K562 (cell line): Measurements from ENCODE around the gene LIPT2. TPM values are rescaled to one million over a fixed set of nuclear protein-coding genes. Genes with fewer than 3 reads are reported as not detected.
"Not testable (repeated sequence)": the region's sequence is repeated elsewhere in the genome, so short reads cannot be mapped to it uniquely, and the experiment has no call there.

Experiments used
- ATAC-seq: fragments of 200-7000 bp; cut with Tn5 transposase; 3 replicates; pipeline ENCODE4 v1.9.1; 2020; ENCODE audit warnings: moderate library complexity
- BruUV-seq: library from RNA; stranded (reverse); fragments of 400-500 nt; replicated peaks from 2 replicates; lab custom pipeline; 2021; lab: Mats Ljungman, UMichigan
- CTCF ChIA-PET: fragments of 300-600 bp; formaldehyde crosslinking; extraction: SDS; loops from one replicate; lab custom pipeline; 2021; ENCODE audit warnings: low intra/inter-chr PET ratio; lab: Yijun Ruan, JAX
- POLR2A ChIA-PET: fragments of 300-600, 350-650 bp; sonication (Branson Sonifier 250); formaldehyde crosslinking; extraction: SDS; loops from one replicate; lab custom pipeline; 2021; ENCODE audit warnings: antibody characterized with exemption, inconsistent platforms; lab: Yijun Ruan, JAX
- DNase-seq, 4 experiments: peaks; one replicate each; pipeline versions ENCODE4 v3.0.0 to v3.0.0-alpha.2; 2011 to 2018; ENCODE audit warnings: low spot score in 3 of 4, mixed read lengths in 3 of 4; ENCODE audit errors: extremely low read depth in 1 of 4
- FAIRE-seq: peaks from 2 replicates; lab custom pipeline; 2011; peaks lifted over from hg19 to GRCh38; lab: Jason Lieb, UNC
- H2AFZ ChIP-seq: 2 replicates; pipeline ENCODE4 v1.6.0; 2011; ENCODE audit warnings: low read depth, low read length, control low read depth, inconsistent platforms
- H3K27ac ChIP-seq: fragments of 200-600 bp; 3 replicates; pipeline ENCODE4 v1.8.0; 2011; ENCODE audit warnings: low read depth, mild to moderate bottlenecking, control low read depth, inconsistent platforms, low read length, moderate library complexity, mixed read lengths; ENCODE audit errors: extremely low read depth
- H3K27me3 ChIP-seq, 2 experiments: fragments of 300-600 bp in 1 of 2; 2 replicates in 1 of 2; 3 replicates in 1 of 2; pipeline versions ENCODE4 v1.6.0 to v1.8.0; 2011; ENCODE audit warnings: inconsistent platforms in 2 of 2, low read length in 2 of 2, mild to moderate bottlenecking in 1 of 2, mixed read lengths in 1 of 2, moderate library complexity in 1 of 2; ENCODE audit not compliant: control insufficient read depth in 2 of 2, insufficient read depth in 2 of 2
- H3K36me3 ChIP-seq: fragments of 300-600 bp; 3 replicates; pipeline ENCODE4 v1.8.0; 2011; ENCODE audit warnings: mild to moderate bottlenecking, low read length, inconsistent platforms; ENCODE audit not compliant: control insufficient read depth, insufficient read depth
- H3K4me1 ChIP-seq, 2 experiments: fragments of 200-600 bp in 1 of 2; replicated peaks in 1 of 2; 2 replicates in 1 of 2; 3 replicates in 1 of 2; pipeline versions ENCODE4 v1.5.1 to v1.8.0; 2011; ENCODE audit warnings: inconsistent platforms in 2 of 2, low read length in 2 of 2, mild to moderate bottlenecking in 1 of 2, mixed read lengths in 1 of 2, moderate library complexity in 1 of 2; ENCODE audit not compliant: control insufficient read depth in 2 of 2, insufficient read depth in 2 of 2
- H3K4me2 ChIP-seq: 2 replicates; pipeline ENCODE4 v1.6.1; 2011; ENCODE audit warnings: low read length, control low read depth, inconsistent platforms, mixed read lengths; ENCODE audit not compliant: insufficient read depth
- H3K4me3 ChIP-seq: fragments of 200-600 bp; sonication (generic), shearing (Covaris generic); 2 replicates; pipeline ENCODE4 v1.5.1; 2016; ENCODE audit warnings: control low read depth, inconsistent platforms
- H3K79me2 ChIP-seq: fragments of 200-600 bp; 3 replicates; pipeline ENCODE4 v1.8.0; 2011; ENCODE audit warnings: low read length, inconsistent platforms; ENCODE audit not compliant: control insufficient read depth, insufficient read depth
- H3K9ac ChIP-seq, 2 experiments: 2 replicates each; pipeline versions ENCODE4 v1.6.0 to v1.6.1; 2011; ENCODE audit warnings: low read depth in 2 of 2, low read length in 2 of 2, control low read depth in 1 of 2, inconsistent platforms in 1 of 2, mild to moderate bottlenecking in 1 of 2, mixed read lengths in 1 of 2; ENCODE audit not compliant: insufficient read depth in 1 of 2
- H3K9me1 ChIP-seq: one replicate; pipeline ENCODE4 v1.6.0; 2011; ENCODE audit warnings: inconsistent platforms, mild to moderate bottlenecking, low read length, moderate library complexity; ENCODE audit not compliant: control insufficient read depth, insufficient read depth
- H3K9me3 ChIP-seq: replicated peaks from 2 replicates; pipeline ENCODE4 v1.5.1; 2011; ENCODE audit warnings: low read depth, low read length, inconsistent platforms; ENCODE audit not compliant: control insufficient read depth, insufficient read depth
- H4K20me1 ChIP-seq: replicated peaks from 2 replicates; pipeline ENCODE4 v1.6.1; 2011; ENCODE audit warnings: low read length, inconsistent platforms, mixed read lengths; ENCODE audit not compliant: control insufficient read depth, insufficient read depth
- ETV6 ChIP-seq, 3 experiments: fragments of 150-350 bp in 1 of 3; sonication (generic) in 1 of 3; formaldehyde crosslinking in 1 of 3; IDR thresholded peaks; 2 replicates each; pipeline versions ENCODE4 v1.6.1 to v1.8.0; 2014 to 2022; ENCODE audit warnings: borderline replicate concordance in 2 of 3, low read depth in 2 of 3, antibody characterized with exemption in 1 of 3, low read length in 1 of 3, mild to moderate bottlenecking in 1 of 3, missing genetic modification reagents in 1 of 3
- SOX6 ChIP-seq: fragments of 450-650 bp; IDR thresholded peaks from 2 replicates; pipeline ENCODE4 v1.6.1; 2014; ENCODE audit warnings: mild to moderate bottlenecking
- TRIM25 ChIP-seq: fragments of 450-650 bp; IDR thresholded peaks from 2 replicates; pipeline ENCODE4 v1.7.0; 2016; ENCODE audit warnings: borderline replicate concordance
- ZNF121 ChIP-seq: sonication (generic); formaldehyde crosslinking; conservative IDR thresholded peaks from 2 replicates; pipeline ENCODE4 v1.8.0; 2022; ENCODE audit warnings: missing genetic modification reagents
- WGBS: fragments of 100-300 bp; shearing (Covaris generic); methylation state at CpG from one replicate; pipeline ENCODE4 v1.1.6; 2016; ENCODE audit warnings: low coverage, mixed read lengths; ENCODE audit not compliant: insufficient coverage; ENCODE audit errors: missing lambda C conversion rate; 5-methylcytosine and 5-hydroxymethylcytosine counted together
- in situ Hi-C: fragments of 300-500 bp; cut with MboI; formaldehyde crosslinking; loops from 4 replicates; pipeline ENCODE4 v1.15.0; 2018; ENCODE audit warnings: inconsistent platforms, mixed read lengths
- intact Hi-C: fragments of 100-400 bp; cut with micrococcal nuclease; formaldehyde crosslinking; loops from 2 replicates; pipeline ENCODE4 v1.14.2; 2022
- polyA plus RNA-seq, 8 experiments: library from polyadenylated mRNA; depleted of rRNA in 4 of 8; stranded (reverse) in 5 of 8; unstranded in 3 of 8; fragments of >200 nt; fragmentation: Nextera tagmentation in 2 of 8; fragmentation: Illumina TruSeq in 1 of 8; extraction: Ambion mirVana in 2 of 8; extraction: Trizol in 1 of 8; gene quantifications; 2 replicates each; pipeline versions ENCODE4 v1.2.1 to v1.2.3, GENCODE V29; 2011 to 2014; ENCODE audit warnings: inconsistent platforms in 1 of 8, missing spikeins in 1 of 8
- total RNA-seq, 7 experiments: library from RNA; depleted of rRNA in 6 of 7; stranded (reverse); fragments of >200 nt in 6 of 7; fragmentation: Illumina TruSeq in 2 of 7; extraction: Trizol in 2 of 7; gene quantifications; 2 replicates each; pipeline versions ENCODE4 v1.2.1 to v1.2.3, GENCODE V29; 2011 to 2021; ENCODE audit warnings: low replicate concordance in 1 of 7

LIPT2 gene
- total and polyA plus RNA-seq, 9 of the 15 experiments (the other 6 are each of a cell fraction or from before 2014, with no cell fraction given), result 1.00 to 5.2 (median 3.5) TPM

- TF ChIP-seq ETV6 (IDR thresholded peaks at IDR 0.05; ENCODE audit: borderline replicate concordance in 1 of 2, low read depth in 2 of 2, low read length in 1 of 2), result no peak
- TF ChIP-seq ETV6 (CRISPR knock-in tag; IDR thresholded peaks at IDR 0.05; ENCODE audit: borderline replicate concordance), result no peak
- no peak for TF ChIP-seq TRIM25
Observed at GRCh38 chr11:74538680-74539079, 45.2 kb upstream of the LIPT2 start (continued).

- intact Hi-C loops, result no loop called here
- no peaks in the 10 kb centered on the region; the same call in 1 of the 2 replicates for H3K9me3 ChIP-seq
- H3K9ac ChIP-seq, result no peak overlapping the region
- ChIA-PET CTCF (no interaction called here), POLR2A (no interaction called here)
- H3K9me1 ChIP-seq, result no peaks in the 10 kb centered on the region
- no peak for DNase-seq
- no peak overlapping the region for H3K4me3 ChIP-seq
- no peaks in the 10 kb centered on the region for H3K36me3 ChIP-seq
- no peaks in the 10 kb centered on the region; a peak in 1 of 5 replicates for H3K4me1 ChIP-seq
- in situ Hi-C loops, result no loop called here
- no peaks in the 10 kb centered on the region for H3K79me2 ChIP-seq
- no peak overlapping the region for H2AFZ ChIP-seq
- no peak for TF ChIP-seq SOX6
- TF ChIP-seq ZNF121 (CRISPR knock-in tag), result 0 out of 2 replicates have a peak, but pooled peaks have one; percentile 12
- TF ChIP-seq, all 486 proteins: peak for 1
- no peak overlapping the region for H3K4me2 ChIP-seq
- no peak overlapping the region for H3K27ac ChIP-seq
- FAIRE-seq (no peak), ATAC-seq (no peak)
- peaks cover 0 to 6% of the 10 kb centered on the region in 2 experiments; a peak in 2 of 5 replicates for H3K27me3 ChIP-seq
- BruUV-seq, result no TSS peak
- H4K20me1 ChIP-seq, result no peaks in the 10 kb centered on the region
- WGBS, result 50% methylated on average over 14 of the region's 14 CpGs
Observed at GRCh38 chr11:74535371-74536160, 42.0 kb upstream of the LIPT2 start.

- not testable (repeated sequence) for BruUV-seq
Observed at GRCh38 chr11:74534946-74535275, 41.4 kb upstream of the LIPT2 start.

More at GRCh38 chr11:74534946-74535275, 41.4 kb upstream of the LIPT2 start:
- H3K4me2 ChIP-seq, ATAC-seq, H3K36me3 ChIP-seq, H3K9ac ChIP-seq, CTCF ChIA-PET, in situ Hi-C loops, H3K9me3 ChIP-seq, H3K27ac ChIP-seq, FAIRE-seq, H3K4me3 ChIP-seq, H3K79me2 ChIP-seq, intact Hi-C loops, POLR2A ChIA-PET, H3K9me1 ChIP-seq, H4K20me1 ChIP-seq, H3K4me1 ChIP-seq, DNase-seq, H3K27me3 ChIP-seq: not testable (repeated sequence)
- 0 out of 2 replicates have a peak overlapping the region, but pooled peaks have one; percentile 62 for H2AFZ ChIP-seq
- WGBS, result 58% methylated on average over 10 of the region's 10 CpGs
